Karpas-422 (cell line): ENCODE data around the gene TPCN1. TPM values are rescaled to one million over a fixed set of nuclear protein-coding genes. Genes with fewer than 3 reads are reported as not detected.

ENCODE experiments used
- DNase-seq: peaks from one replicate; pipeline ENCODE4 v3.0.0-alpha.2; 2015
- H2AFZ ChIP-seq: fragments of 200-600 bp; sonication (generic); 2 replicates; pipeline ENCODE4 v1.6.1; 2014; ENCODE audit warnings: antibody characterized with exemption, low read length, mixed read lengths
- H3K27ac ChIP-seq: fragments of 200-600 bp; sonication (generic); 2 replicates; pipeline ENCODE4 v1.5.1; 2014; ENCODE audit warnings: mild to moderate bottlenecking, low read length, moderate library complexity
- H3K27me3 ChIP-seq: fragments of 200-600 bp; sonication (generic); 2 replicates; pipeline ENCODE4 v1.6.1; 2014; ENCODE audit warnings: low read length, mixed read lengths
- H3K36me3 ChIP-seq: fragments of 200-600 bp; sonication (generic); 2 replicates; pipeline ENCODE4 v1.6.1; 2014; ENCODE audit warnings: low read length, mixed read lengths; ENCODE audit not compliant: insufficient read depth
- H3K4me1 ChIP-seq: fragments of 200-600 bp; sonication (generic); 2 replicates; pipeline ENCODE4 v1.6.1; 2014; ENCODE audit warnings: mild to moderate bottlenecking, low read length, mixed read lengths
- H3K4me2 ChIP-seq: fragments of 200-600 bp; sonication (generic); 2 replicates; pipeline ENCODE4 v1.6.1; 2014; ENCODE audit warnings: low read length, low read depth, mild to moderate bottlenecking; ENCODE audit not compliant: poor library complexity, severe bottlenecking
- H3K4me3 ChIP-seq: fragments of 200-600 bp; sonication (generic); 2 replicates; pipeline ENCODE4 v1.5.1; 2014; ENCODE audit warnings: mild to moderate bottlenecking, antibody characterized with exemption, low read length, mixed read lengths
- H3K79me2 ChIP-seq: fragments of 200-600 bp; sonication (generic); 2 replicates; pipeline ENCODE4 v1.6.1; 2014; ENCODE audit warnings: mild to moderate bottlenecking, low read length, mixed read lengths
- H3K9ac ChIP-seq: fragments of 200-600 bp; sonication (generic); 2 replicates; pipeline ENCODE4 v1.6.0; 2014; ENCODE audit warnings: low read length
- H3K9me2 ChIP-seq: fragments of 200-600 bp; sonication (generic), shearing (Covaris generic); replicated peaks from 2 replicates; pipeline ENCODE4 v1.6.0; 2014; ENCODE audit warnings: mild to moderate bottlenecking, low read length, moderate library complexity; ENCODE audit not compliant: insufficient read depth
- H3K9me3 ChIP-seq: fragments of 300-700, 200-600 bp; sonication (generic); 2 replicates; pipeline ENCODE4 v1.6.1; 2014; ENCODE audit warnings: low read length, mixed read lengths
- H4K20me1 ChIP-seq: fragments of 200-600 bp; sonication (generic); 2 replicates; pipeline ENCODE4 v1.6.1; 2014; ENCODE audit warnings: mild to moderate bottlenecking, antibody characterized with exemption, low read length, low read depth; ENCODE audit not compliant: insufficient read depth
- total RNA-seq: library from RNA; depleted of rRNA; stranded (reverse); fragments of >200 nt; shearing (Covaris generic); gene quantifications from 2 replicates; pipeline ENCODE4 v1.2.3, GENCODE V29; 2014; ENCODE audit warnings: low replicate concordance

Gene TPCN1
- total RNA-seq, 1 experiment from 2014 or later, result 43.9 TPM

GRCh38 chr12:113269257-113269943 lies 48.1 kb downstream of the TPCN1 start:
- DNase-seq, result no peak
- Histone ChIP-seq H3K9me2 (no peaks in the 10 kb centered on the region), H3K4me2 (no peak overlapping the region), H2AFZ (no peak overlapping the region), H3K27me3 (no peaks in the 10 kb centered on the region), H3K36me3 (peaks cover 14% of the 10 kb centered on the region; the same call in 1 of the 2 replicates), H3K79me2 (no peaks in the 10 kb centered on the region), H3K9me3 (no peaks in the 10 kb centered on the region), H3K4me1 (peaks cover 14% of the 10 kb centered on the region), H3K9ac (no peak overlapping the region), H4K20me1 (no peaks in the 10 kb centered on the region), H3K4me3 (no peak overlapping the region), H3K27ac (no peak overlapping the region)

- H3K36me3 ChIP-seq, result peaks cover 14% of the 10 kb centered on the region; the same call in 1 of the 2 replicates
- H3K4me2 ChIP-seq, result no peak overlapping the region
These were observed 49.4 kb downstream of the TPCN1 start for GRCh38 chr12:113270709-113271009.

GRCh38 chr12:113271466-113271852 lies 50.2 kb downstream of the TPCN1 start:
- peaks cover 14% of the 10 kb centered on the region; the same call in 1 of the 2 replicates for H3K36me3 ChIP-seq
- no peak for DNase-seq
- no peak overlapping the region for H3K9ac ChIP-seq
- H3K4me1 ChIP-seq, result peaks cover 14% of the 10 kb centered on the region
- H2AFZ ChIP-seq, result no peak overlapping the region
- H4K20me1 ChIP-seq, result no peaks in the 10 kb centered on the region
- H3K4me2 ChIP-seq, result no peak overlapping the region
- no peaks in the 10 kb centered on the region for H3K9me2 ChIP-seq
- H3K9me3 ChIP-seq, result no peaks in the 10 kb centered on the region
- H3K27ac ChIP-seq, result no peak overlapping the region; the same call in 1 of the 2 replicates
- no peaks in the 10 kb centered on the region for H3K27me3 ChIP-seq
- no peaks in the 10 kb centered on the region for H3K79me2 ChIP-seq
- H3K4me3 ChIP-seq, result no peak overlapping the region

More at GRCh38 chr12:113270709-113271009, 49.4 kb downstream of the TPCN1 start:
- Histone ChIP-seq H3K9me3 (no peaks in the 10 kb centered on the region), H3K4me1 (peaks cover 14% of the 10 kb centered on the region), H3K4me3 (no peak overlapping the region), H4K20me1 (no peaks in the 10 kb centered on the region), H3K27ac (no peak overlapping the region), H2AFZ (no peak overlapping the region), H3K9me2 (no peaks in the 10 kb centered on the region), H3K9ac (no peak overlapping the region), H3K79me2 (no peaks in the 10 kb centered on the region), H3K27me3 (no peaks in the 10 kb centered on the region)
- no peak for DNase-seq

GRCh38 chr12:113271853-113272561 lies 50.7 kb downstream of the TPCN1 start:
- Histone ChIP-seq H3K36me3 (peaks cover 14% of the 10 kb centered on the region; the same call in 1 of the 2 replicates), H3K9me2 (no peaks in the 10 kb centered on the region), H4K20me1 (no peaks in the 10 kb centered on the region), H3K4me1 (peaks cover 14% of the 10 kb centered on the region), H3K4me2 (no peak overlapping the region), H3K9me3 (no peaks in the 10 kb centered on the region), H3K27me3 (no peaks in the 10 kb centered on the region), H3K9ac (no peak overlapping the region), H3K4me3 (no peak overlapping the region), H3K27ac (no peak overlapping the region; the same call in 1 of the 2 replicates), H2AFZ (no peak overlapping the region), H3K79me2 (no peaks in the 10 kb centered on the region)
- no peak for DNase-seq

- H3K79me2 ChIP-seq, result no peaks in the 10 kb centered on the region
- no peaks in the 10 kb centered on the region for H3K27me3 ChIP-seq
- H4K20me1 ChIP-seq, result no peaks in the 10 kb centered on the region
- no peak overlapping the region for H3K4me3 ChIP-seq
- no peak for DNase-seq
- no peak overlapping the region for H3K27ac ChIP-seq
- peaks cover 7% of the 10 kb centered on the region; the same call in 1 of the 2 replicates for H3K36me3 ChIP-seq
- no peaks in the 10 kb centered on the region for H3K9me3 ChIP-seq
- no peak overlapping the region for H3K4me2 ChIP-seq
- H3K4me1 ChIP-seq, result peaks cover 14% of the 10 kb centered on the region
- H3K9me2 ChIP-seq, result no peaks in the 10 kb centered on the region
- no peak overlapping the region for H3K9ac ChIP-seq
- no peak overlapping the region for H2AFZ ChIP-seq
These were observed 51.9 kb downstream of the TPCN1 start for GRCh38 chr12:113273053-113273725.

GRCh38 chr12:113274848-113275247 lies 53.6 kb downstream of the TPCN1 start:
- H2AFZ ChIP-seq, result no peak overlapping the region
- DNase-seq, result no peak
- no peak overlapping the region for H3K9ac ChIP-seq
- H3K4me2 ChIP-seq, result no peak overlapping the region
- no peak overlapping the region for H3K4me3 ChIP-seq
- H3K27ac ChIP-seq, result no peak overlapping the region
- H3K79me2 ChIP-seq, result no peaks in the 10 kb centered on the region
- H3K36me3 ChIP-seq, result peaks cover 5% of the 10 kb centered on the region; the same call in 1 of the 2 replicates
- H4K20me1 ChIP-seq, result no peaks in the 10 kb centered on the region
- peaks cover 14% of the 10 kb centered on the region for H3K4me1 ChIP-seq
- no peaks in the 10 kb centered on the region for H3K9me3 ChIP-seq
- H3K9me2 ChIP-seq, result no peaks in the 10 kb centered on the region
- no peaks in the 10 kb centered on the region for H3K27me3 ChIP-seq

- H3K9me3 ChIP-seq, result no peaks in the 10 kb centered on the region
- H3K4me2 ChIP-seq, result no peak overlapping the region
- no peak overlapping the region for H3K9ac ChIP-seq
- H3K4me3 ChIP-seq, result no peak overlapping the region
- no peak overlapping the region for H3K27ac ChIP-seq
- H3K36me3 ChIP-seq, result peaks cover 10% of the 10 kb centered on the region
- H3K4me1 ChIP-seq, result peaks cover 7% of the 10 kb centered on the region
- H3K27me3 ChIP-seq, result no peaks in the 10 kb centered on the region
- H3K9me2 ChIP-seq, result no peaks in the 10 kb centered on the region
- no peak overlapping the region for H2AFZ ChIP-seq
- no peaks in the 10 kb centered on the region for H4K20me1 ChIP-seq
- DNase-seq, result no peak
- no peaks in the 10 kb centered on the region for H3K79me2 ChIP-seq
These were observed 55.0 kb downstream of the TPCN1 start for GRCh38 chr12:113276306-113276705.

- DNase-seq, result no peak
- H3K4me2 ChIP-seq, result no peak overlapping the region
- H3K4me1 ChIP-seq, result peaks cover under 1% of the 10 kb centered on the region; the same call in 1 of the 2 replicates
- no peaks in the 10 kb centered on the region for H3K27me3 ChIP-seq
- no peaks in the 10 kb centered on the region for H4K20me1 ChIP-seq
- no peaks in the 10 kb centered on the region for H3K9me2 ChIP-seq
- H3K36me3 ChIP-seq, result peaks cover 10% of the 10 kb centered on the region
- no peak overlapping the region for H2AFZ ChIP-seq
- H3K79me2 ChIP-seq, result no peaks in the 10 kb centered on the region
- H3K9me3 ChIP-seq, result no peaks in the 10 kb centered on the region
- no peak overlapping the region for H3K4me3 ChIP-seq
- H3K9ac ChIP-seq, result no peak overlapping the region
- no peak overlapping the region for H3K27ac ChIP-seq
These were observed 55.8 kb downstream of the TPCN1 start for GRCh38 chr12:113276946-113277500.
